NCI-H1930 (cell line): ENCODE data around the gene ZNF326.

Source experiments
- DNase-seq, 2 experiments: peaks; one replicate each; lab custom pipeline; 2025; lab: John Stamatoyannopoulos, UW

ZNF326 gene

GRCh38 chr1:90074970-90075391, 80.1 kb downstream of the ZNF326 start:
- no peak for DNase-seq

DNA sequence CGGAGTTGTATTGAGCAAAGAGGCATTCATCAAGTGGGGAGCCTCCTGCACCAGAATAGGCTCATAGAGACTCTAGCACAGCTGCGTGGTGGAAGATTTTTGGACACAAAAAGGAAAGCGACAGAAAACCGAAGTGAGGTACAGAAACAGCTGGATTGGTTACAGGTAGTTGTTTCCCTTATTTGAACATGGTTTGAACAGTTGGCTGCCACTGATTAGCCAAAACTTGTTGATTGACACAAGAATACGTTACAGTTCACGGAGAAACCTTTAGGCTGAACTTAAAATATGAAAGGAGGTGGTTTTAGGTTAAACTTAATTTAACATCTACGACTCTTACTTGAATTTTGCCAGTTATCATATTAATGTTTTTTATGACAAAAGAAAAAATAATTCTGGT, 89.1 kb downstream of the ZNF326 start:
- no peak for DNase-seq
